Neural cell (in vitro differentiated cells): ENCODE results near the gene DGKG. TPM values are rescaled to one million over a fixed set of nuclear protein-coding genes. Genes with fewer than 3 reads are reported as not detected.

Experiments used
- H2AFZ ChIP-seq: fragments of 200-600, 300-800 bp; sonication (generic), shearing (Covaris generic); 2 replicates; pipeline ENCODE4 v1.6.0; 2014; ENCODE audit warnings: low read depth, mild to moderate bottlenecking, antibody characterized with exemption, low read length, moderate library complexity
- H3F3A ChIP-seq: fragments of 200-600 bp; shearing (Covaris generic); 2 replicates; pipeline ENCODE4 v1.6.1; 2016; ENCODE audit warnings: mild to moderate bottlenecking, moderate library complexity, mixed read lengths, antibody characterized with exemption, low read length; ENCODE audit not compliant: insufficient read depth, poor library complexity, severe bottlenecking
- H3K27ac ChIP-seq: fragments of 200-600, 300-800 bp; sonication (generic), shearing (Covaris generic); 2 replicates; pipeline ENCODE4 v1.5.1; 2014; ENCODE audit warnings: mild to moderate bottlenecking, low read length, moderate library complexity
- H3K27me3 ChIP-seq: fragments of 300-800, 200-600 bp; sonication (generic), shearing (Covaris generic); 2 replicates; pipeline ENCODE4 v1.6.0; 2014; ENCODE audit warnings: mild to moderate bottlenecking, low read depth, low read length, moderate library complexity; ENCODE audit not compliant: insufficient read depth
- H3K36me3 ChIP-seq: fragments of 300-800, 200-600 bp; sonication (generic), shearing (Covaris generic); 2 replicates; pipeline ENCODE4 v1.5.1; 2014; ENCODE audit warnings: mild to moderate bottlenecking, antibody characterized with exemption, low read length, moderate library complexity; ENCODE audit not compliant: insufficient read depth
- H3K4me2 ChIP-seq: fragments of 300-800, 200-600 bp; sonication (generic), shearing (Covaris generic); 2 replicates; pipeline ENCODE4 v1.6.0; 2014; ENCODE audit warnings: mild to moderate bottlenecking, low read length
- H3K4me3 ChIP-seq: fragments of 300-800, 200-600 bp; sonication (generic), shearing (Covaris generic); 2 replicates; pipeline ENCODE4 v1.5.1; 2014; ENCODE audit warnings: mild to moderate bottlenecking, low read length, moderate library complexity
- H3K79me2 ChIP-seq: fragments of 200-600 bp; shearing (Covaris generic); replicated peaks from 2 replicates; pipeline ENCODE4 v1.6.0; 2014; ENCODE audit warnings: mild to moderate bottlenecking, low read length, moderate library complexity; ENCODE audit not compliant: insufficient read depth
- H3K9ac ChIP-seq: fragments of 300-800, 200-600 bp; sonication (generic), shearing (Covaris generic); 2 replicates; pipeline ENCODE4 v1.6.1; 2016; ENCODE audit warnings: mild to moderate bottlenecking, low read length, mixed read lengths
- H3K9me2 ChIP-seq: fragments of 200-600 bp; shearing (Covaris generic); 2 replicates; pipeline ENCODE4 v1.6.1; 2016; ENCODE audit warnings: mild to moderate bottlenecking, low read length, mixed read lengths; ENCODE audit not compliant: insufficient read depth
- H3K9me3 ChIP-seq: fragments of 200-600, 300-800 bp; sonication (generic), shearing (Covaris generic); 2 replicates; pipeline ENCODE4 v1.6.1; 2016; ENCODE audit warnings: mild to moderate bottlenecking, mixed run types, low read length, moderate library complexity, mixed read lengths
- H4K20me1 ChIP-seq: fragments of 200-600 bp; shearing (Covaris generic); 2 replicates; pipeline ENCODE4 v1.6.1; 2016; ENCODE audit warnings: mild to moderate bottlenecking, mixed run types; ENCODE audit not compliant: insufficient read depth
- CTCF ChIP-seq: fragments of 450-650 bp; IDR thresholded peaks from 2 replicates; pipeline ENCODE4 v1.5.1; 2014; ENCODE audit warnings: antibody characterized with exemption, mild to moderate bottlenecking, moderate library complexity; ENCODE audit not compliant: poor library complexity, severe bottlenecking
- EP300 ChIP-seq: fragments of 450-650 bp; conservative IDR thresholded peaks from 2 replicates; pipeline ENCODE4 v1.6.1; 2014; ENCODE audit warnings: antibody characterized with exemption, mild to moderate bottlenecking, moderate library complexity; ENCODE audit not compliant: poor library complexity, severe bottlenecking
- EZH2 ChIP-seq: fragments of 200-600, 300-800 bp; shearing (Covaris generic), sonication (generic); IDR thresholded peaks from 2 replicates; pipeline ENCODE4 v1.6.1; 2014; ENCODE audit warnings: antibody characterized with exemption, low read length, borderline replicate concordance, mild to moderate bottlenecking; ENCODE audit not compliant: insufficient read depth, poor library complexity, severe bottlenecking
- MXI1 ChIP-seq: fragments of 450-650 bp; conservative IDR thresholded peaks from 2 replicates; pipeline ENCODE4 v1.6.1; 2014; ENCODE audit warnings: antibody characterized with exemption, mild to moderate bottlenecking; ENCODE audit not compliant: poor library complexity, severe bottlenecking
- POLR2AphosphoS5 ChIP-seq: IDR thresholded peaks from 2 replicates; pipeline ENCODE4 v1.6.1; 2012
- RAD21 ChIP-seq: fragments of 450-650 bp; conservative IDR thresholded peaks from 2 replicates; pipeline ENCODE4 v1.6.1; 2014; ENCODE audit warnings: antibody characterized with exemption, mild to moderate bottlenecking, moderate library complexity
- SMC3 ChIP-seq: fragments of 450-650 bp; conservative IDR thresholded peaks from 2 replicates; pipeline ENCODE4 v1.6.1; 2014; ENCODE audit warnings: antibody characterized with exemption, mild to moderate bottlenecking, moderate library complexity; ENCODE audit not compliant: poor library complexity
- TAF1 ChIP-seq: IDR thresholded peaks from 2 replicates; pipeline ENCODE4 v1.6.1; 2012; ENCODE audit warnings: low read depth
- polyA plus RNA-seq: library from polyadenylated mRNA; depleted of rRNA; stranded (reverse); fragments of >200 nt; gene quantifications from 2 replicates; pipeline ENCODE4 v1.2.3, GENCODE V29; 2014
- TF ChIP-seq, protein P1 (sequence below): IDR thresholded peaks from 2 replicates; pipeline ENCODE4 v1.6.1; 2012; ENCODE audit warnings: borderline replicate concordance

DGKG gene
- polyA plus RNA-seq, 1 donor from 2014 or later: not detected

DNA sequence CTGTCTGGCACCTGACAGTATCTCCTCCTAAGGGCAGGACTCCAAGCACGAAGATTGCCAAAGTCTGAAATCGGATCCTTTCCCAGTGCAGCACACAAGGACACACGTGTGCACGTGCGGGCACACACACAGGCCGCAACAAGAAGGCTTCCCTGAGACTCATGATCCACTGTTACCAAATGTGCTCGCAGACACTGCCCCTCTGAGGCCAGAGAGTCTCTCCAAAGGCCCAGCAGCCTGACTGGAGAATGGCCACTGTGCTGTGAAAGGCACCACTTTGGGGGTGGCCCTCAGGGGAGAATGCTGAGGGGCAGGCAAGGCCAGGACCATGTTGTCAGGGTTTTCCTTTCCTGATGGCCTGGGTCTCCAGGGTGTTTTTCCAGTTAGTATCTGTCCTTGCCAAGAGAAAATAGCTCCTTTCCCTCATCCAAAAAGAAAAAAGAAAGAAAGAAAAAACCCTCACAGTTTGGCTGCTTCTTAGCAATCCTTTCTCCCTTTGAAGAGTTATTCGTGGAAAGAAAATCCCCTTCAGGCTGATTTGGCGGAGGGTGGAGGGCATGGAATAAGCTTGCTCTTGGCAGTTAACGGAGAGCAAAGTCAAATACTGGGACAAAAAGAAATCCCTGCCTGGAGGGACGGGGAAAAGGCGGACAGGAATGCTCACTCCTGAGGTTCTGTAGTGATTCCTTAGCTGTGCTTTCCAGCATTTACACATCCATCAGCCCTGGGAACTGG is 141.0 kb downstream of the DGKG start:
- Histone ChIP-seq H3F3A (no peaks in the 10 kb centered on the region), H3K9me2 (no peaks in the 10 kb centered on the region), H4K20me1 (no peaks in the 10 kb centered on the region), H3K79me2 (no peaks in the 10 kb centered on the region), H3K9ac (no peak overlapping the region), H3K27ac (no peak overlapping the region), H3K4me2 (no peak overlapping the region), H2AFZ (no peak overlapping the region), H3K9me3 (no peaks in the 10 kb centered on the region), H3K4me3 (no peak overlapping the region), H3K27me3 (no peaks in the 10 kb centered on the region), H3K36me3 (no peaks in the 10 kb centered on the region)
- no peak for TF ChIP-seq EZH2
- TF ChIP-seq RAD21: no peak

DNA sequence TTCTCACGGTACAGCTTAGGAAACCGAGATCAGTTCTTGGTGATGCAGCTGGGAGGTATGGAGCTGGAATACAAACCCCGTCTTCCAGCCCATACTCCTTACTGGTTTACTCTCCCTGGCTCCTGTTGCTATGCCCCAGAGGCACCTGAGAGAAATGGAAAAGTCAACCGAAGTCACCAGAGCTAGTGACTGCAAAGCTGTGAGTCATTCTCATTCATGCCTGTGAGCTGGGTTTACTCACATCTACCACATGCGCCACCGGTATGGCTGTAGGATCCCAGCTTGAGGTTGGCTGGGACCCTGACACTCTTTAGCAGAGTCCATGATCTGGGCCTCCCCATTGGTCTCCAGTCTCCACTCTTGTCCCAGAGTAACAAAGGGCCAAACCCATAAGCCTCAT is 141.7 kb downstream of the DGKG start:
- Histone ChIP-seq H3K27me3 (no peaks in the 10 kb centered on the region), H3K9ac (no peak overlapping the region), H3K4me3 (no peak overlapping the region), H3K4me2 (no peak overlapping the region), H3K9me3 (no peaks in the 10 kb centered on the region), H3K9me2 (no peaks in the 10 kb centered on the region), H3K36me3 (no peaks in the 10 kb centered on the region), H3K27ac (no peak overlapping the region), H2AFZ (no peak overlapping the region), H3F3A (no peaks in the 10 kb centered on the region), H4K20me1 (no peaks in the 10 kb centered on the region), H3K79me2 (no peaks in the 10 kb centered on the region)
- no peak for TF ChIP-seq EZH2
- TF ChIP-seq POLR2AphosphoS5: no peak
- TF ChIP-seq CTCF: no peak
- no peak for TF ChIP-seq MXI1
- no peak for TF ChIP-seq EP300
- TF ChIP-seq SMC3: no peak
- TF ChIP-seq TAF1: no peak
- TF ChIP-seq, protein P1, sequence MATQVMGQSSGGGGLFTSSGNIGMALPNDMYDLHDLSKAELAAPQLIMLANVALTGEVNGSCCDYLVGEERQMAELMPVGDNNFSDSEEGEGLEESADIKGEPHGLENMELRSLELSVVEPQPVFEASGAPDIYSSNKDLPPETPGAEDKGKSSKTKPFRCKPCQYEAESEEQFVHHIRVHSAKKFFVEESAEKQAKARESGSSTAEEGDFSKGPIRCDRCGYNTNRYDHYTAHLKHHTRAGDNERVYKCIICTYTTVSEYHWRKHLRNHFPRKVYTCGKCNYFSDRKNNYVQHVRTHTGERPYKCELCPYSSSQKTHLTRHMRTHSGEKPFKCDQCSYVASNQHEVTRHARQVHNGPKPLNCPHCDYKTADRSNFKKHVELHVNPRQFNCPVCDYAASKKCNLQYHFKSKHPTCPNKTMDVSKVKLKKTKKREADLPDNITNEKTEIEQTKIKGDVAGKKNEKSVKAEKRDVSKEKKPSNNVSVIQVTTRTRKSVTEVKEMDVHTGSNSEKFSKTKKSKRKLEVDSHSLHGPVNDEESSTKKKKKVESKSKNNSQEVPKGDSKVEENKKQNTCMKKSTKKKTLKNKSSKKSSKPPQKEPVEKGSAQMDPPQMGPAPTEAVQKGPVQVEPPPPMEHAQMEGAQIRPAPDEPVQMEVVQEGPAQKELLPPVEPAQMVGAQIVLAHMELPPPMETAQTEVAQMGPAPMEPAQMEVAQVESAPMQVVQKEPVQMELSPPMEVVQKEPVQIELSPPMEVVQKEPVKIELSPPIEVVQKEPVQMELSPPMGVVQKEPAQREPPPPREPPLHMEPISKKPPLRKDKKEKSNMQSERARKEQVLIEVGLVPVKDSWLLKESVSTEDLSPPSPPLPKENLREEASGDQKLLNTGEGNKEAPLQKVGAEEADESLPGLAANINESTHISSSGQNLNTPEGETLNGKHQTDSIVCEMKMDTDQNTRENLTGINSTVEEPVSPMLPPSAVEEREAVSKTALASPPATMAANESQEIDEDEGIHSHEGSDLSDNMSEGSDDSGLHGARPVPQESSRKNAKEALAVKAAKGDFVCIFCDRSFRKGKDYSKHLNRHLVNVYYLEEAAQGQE: no peak
